ENCODE results near the gene SAYSD1. TPM values are rescaled to one million over a fixed set of nuclear protein-coding genes. Genes with fewer than 3 reads are reported as not detected.

Gene SAYSD1
- total and polyA plus RNA-seq, 4 donors: 7.8 to 16.6 (median 10.1) TPM

- Histone ChIP-seq H3K36me3 (ENCODE audit: control insufficient read depth in 1 of 2, insufficient read depth in 2 of 2, low read length in 1 of 2) (no peaks in the 10 kb centered on the region), H3K27me3 (ENCODE audit: control insufficient read depth in 1 of 2, insufficient read depth in 2 of 2, low read length in 1 of 2) (no peaks in the 10 kb centered on the region), H3K4me3 (ENCODE audit: low read length in 2 of 2) (no peak overlapping the region), H3K9me3 (ENCODE audit: control insufficient read depth, low read length) (no peaks in the 10 kb centered on the region), H3K4me1 (ENCODE audit: control insufficient read depth in 1 of 2, insufficient read depth in 2 of 2, low read length in 2 of 2) (no peaks in the 10 kb centered on the region), H3K27ac (ENCODE audit: low read depth in 1 of 2, low read length in 2 of 2) (no peak overlapping the region)
- intact Hi-C loops (cut with DNase I): no loop called here
- DNase-seq (no peak), ATAC-seq (ENCODE audit: low FRiP score) (no peak)
- 84 to 90% methylated on average over 4 of the region's 4 CpGs for WGBS, 2 donors
Observed at GRCh38 chr6:39118921-39119320, 3.9 kb upstream of the SAYSD1 start.

GRCh38 chr6:39114388-39114703 is 640 bp downstream of the SAYSD1 start:
- Histone ChIP-seq H3K27me3 (ENCODE audit: control insufficient read depth in 1 of 2, insufficient read depth in 2 of 2, low read length in 1 of 2) (no peaks in the 10 kb centered on the region), H3K4me3 (ENCODE audit: low read length in 2 of 2) (peak overlapping the region; percentile 84 to 86), H3K36me3 (ENCODE audit: control insufficient read depth in 1 of 2, insufficient read depth in 2 of 2, low read length in 1 of 2) (no peaks in the 10 kb centered on the region), H3K4me1 (ENCODE audit: control insufficient read depth in 1 of 2, insufficient read depth in 2 of 2, low read length in 2 of 2) (no peaks in the 10 kb centered on the region), H3K27ac (ENCODE audit: low read depth in 1 of 2, low read length in 2 of 2) (peak overlapping the region in 1 of 2 donors; percentile 76), H3K9me3 (ENCODE audit: control insufficient read depth, low read length) (no peaks in the 10 kb centered on the region)
- whole genome bisulfite sequencing, 2 donors: 2% methylated on average over 11 of the region's 11 CpGs
- no peak for DNase-seq
- peak; percentile 17 for ATAC-seq (ENCODE audit: low FRiP score)
- intact Hi-C loops (cut with DNase I): no loop called here

- H3K4me1 ChIP-seq (ENCODE audit: control insufficient read depth in 1 of 2, insufficient read depth in 2 of 2, low read length in 2 of 2): no peaks in the 10 kb centered on the region
- no peak for ATAC-seq (ENCODE audit: low FRiP score)
- 90 to 95% methylated on average over 1 of the region's 1 CpG for WGBS, 2 donors
- DNase-seq: no peak
- H3K9me3 ChIP-seq (ENCODE audit: control insufficient read depth, low read length): no peaks in the 10 kb centered on the region
- H3K4me3 ChIP-seq (ENCODE audit: low read length in 2 of 2): peak overlapping the region in 1 of 2 donors; percentile 86
- H3K27me3 ChIP-seq (ENCODE audit: control insufficient read depth in 1 of 2, insufficient read depth in 2 of 2, low read length in 1 of 2): no peaks in the 10 kb centered on the region
- H3K36me3 ChIP-seq (ENCODE audit: control insufficient read depth in 1 of 2, insufficient read depth in 2 of 2, low read length in 1 of 2): no peaks in the 10 kb centered on the region
- H3K27ac ChIP-seq (ENCODE audit: low read depth in 1 of 2, low read length in 2 of 2): no peak overlapping the region
- intact Hi-C loops (cut with DNase I): no loop called here
Observed at GRCh38 chr6:39113788-39114187, 1.2 kb downstream of the SAYSD1 start.

- intact Hi-C loops (cut with DNase I): no loop called here
- H3K4me1 ChIP-seq (ENCODE audit: control insufficient read depth in 1 of 2, insufficient read depth in 2 of 2, low read length in 2 of 2): no peaks in the 10 kb centered on the region
- no peak overlapping the region for H3K27ac ChIP-seq (ENCODE audit: low read depth in 1 of 2, low read length in 2 of 2)
- ATAC-seq (ENCODE audit: low FRiP score) (no peak), DNase-seq (no peak)
- WGBS, 2 donors: 92 to 93% methylated on average over 5 of the region's 5 CpGs
- H3K27me3 ChIP-seq (ENCODE audit: control insufficient read depth in 1 of 2, insufficient read depth in 2 of 2, low read length in 1 of 2): no peaks in the 10 kb centered on the region
- no peaks in the 10 kb centered on the region for H3K36me3 ChIP-seq (ENCODE audit: control insufficient read depth in 1 of 2, insufficient read depth in 2 of 2, low read length in 1 of 2)
- H3K9me3 ChIP-seq (ENCODE audit: control insufficient read depth, low read length): no peaks in the 10 kb centered on the region
- H3K4me3 ChIP-seq (ENCODE audit: low read length in 2 of 2): no peak overlapping the region
Observed at GRCh38 chr6:39111280-39111679, 3.7 kb downstream of the SAYSD1 start.

GRCh38 chr6:39108041-39108839 is 6.7 kb downstream of the SAYSD1 start:
- 86 to 90% methylated on average over 7 of the region's 7 CpGs for WGBS, 2 donors
- intact Hi-C loops (cut with DNase I): no loop called here

GRCh38 chr6:39107641-39108040 is 7.3 kb downstream of the SAYSD1 start:
- Histone ChIP-seq H3K36me3 (ENCODE audit: control insufficient read depth in 1 of 2, insufficient read depth in 2 of 2, low read length in 1 of 2) (no peaks in the 10 kb centered on the region), H3K9me3 (ENCODE audit: control insufficient read depth, low read length) (no peaks in the 10 kb centered on the region), H3K27ac (ENCODE audit: low read depth in 1 of 2, low read length in 2 of 2) (no peak overlapping the region), H3K4me3 (ENCODE audit: low read length in 2 of 2) (no peak overlapping the region), H3K4me1 (ENCODE audit: control insufficient read depth in 1 of 2, insufficient read depth in 2 of 2, low read length in 2 of 2) (no peaks in the 10 kb centered on the region), H3K27me3 (ENCODE audit: control insufficient read depth in 1 of 2, insufficient read depth in 2 of 2, low read length in 1 of 2) (no peaks in the 10 kb centered on the region)
- DNase-seq: no peak
- ATAC-seq (ENCODE audit: low FRiP score): no peak
- intact Hi-C loops (cut with DNase I): no loop called here
- 40 to 42% methylated on average over 2 of the region's 2 CpGs for WGBS, 2 donors

More at GRCh38 chr6:39108041-39108839, 6.7 kb downstream of the SAYSD1 start:
- DNase-seq: no peak
- no peak overlapping the region for H3K27ac ChIP-seq (ENCODE audit: low read depth in 1 of 2, low read length in 2 of 2)
- H3K4me3 ChIP-seq (ENCODE audit: low read length in 2 of 2): no peak overlapping the region
- ATAC-seq (ENCODE audit: low FRiP score): no peak
- H3K4me1 ChIP-seq (ENCODE audit: control insufficient read depth in 1 of 2, insufficient read depth in 2 of 2, low read length in 2 of 2): no peaks in the 10 kb centered on the region
- H3K36me3 ChIP-seq (ENCODE audit: control insufficient read depth in 1 of 2, insufficient read depth in 2 of 2, low read length in 1 of 2): no peaks in the 10 kb centered on the region
- no peaks in the 10 kb centered on the region for H3K27me3 ChIP-seq (ENCODE audit: control insufficient read depth in 1 of 2, insufficient read depth in 2 of 2, low read length in 1 of 2)
- H3K9me3 ChIP-seq (ENCODE audit: control insufficient read depth, low read length): no peaks in the 10 kb centered on the region

- no peaks in the 10 kb centered on the region for H3K36me3 ChIP-seq (ENCODE audit: control insufficient read depth in 1 of 2, insufficient read depth in 2 of 2, low read length in 1 of 2)
- intact Hi-C loops (cut with DNase I): no loop called here
- ATAC-seq (ENCODE audit: low FRiP score): no peak
- DNase-seq: no peak
- H3K27ac ChIP-seq (ENCODE audit: low read depth in 1 of 2, low read length in 2 of 2): no peak overlapping the region
- H3K4me3 ChIP-seq (ENCODE audit: low read length in 2 of 2): no peak overlapping the region
- WGBS, 2 donors: 90 to 91% methylated on average over 4 of the region's 4 CpGs
- no peaks in the 10 kb centered on the region for H3K4me1 ChIP-seq (ENCODE audit: control insufficient read depth in 1 of 2, insufficient read depth in 2 of 2, low read length in 2 of 2)
- H3K27me3 ChIP-seq (ENCODE audit: control insufficient read depth in 1 of 2, insufficient read depth in 2 of 2, low read length in 1 of 2): no peaks in the 10 kb centered on the region
- H3K9me3 ChIP-seq (ENCODE audit: control insufficient read depth, low read length): no peaks in the 10 kb centered on the region
Observed at GRCh38 chr6:39107034-39107433, 8.0 kb downstream of the SAYSD1 start.

- no peak for DNase-seq
- Histone ChIP-seq H3K36me3 (ENCODE audit: control insufficient read depth in 1 of 2, insufficient read depth in 2 of 2, low read length in 1 of 2) (peaks cover 0 to 1% of the 10 kb centered on the region in 2 donors), H3K9me3 (ENCODE audit: control insufficient read depth, low read length) (no peaks in the 10 kb centered on the region), H3K27ac (ENCODE audit: low read depth in 1 of 2, low read length in 2 of 2) (no peak overlapping the region), H3K27me3 (ENCODE audit: control insufficient read depth in 1 of 2, insufficient read depth in 2 of 2, low read length in 1 of 2) (no peaks in the 10 kb centered on the region), H3K4me3 (ENCODE audit: low read length in 2 of 2) (no peak overlapping the region), H3K4me1 (ENCODE audit: control insufficient read depth in 1 of 2, insufficient read depth in 2 of 2, low read length in 2 of 2) (no peaks in the 10 kb centered on the region)
- ATAC-seq (ENCODE audit: low FRiP score): no peak
- intact Hi-C loops (cut with DNase I): no loop called here
- WGBS, 2 donors: 83 to 84% methylated on average over 4 of the region's 4 CpGs
Observed at GRCh38 chr6:39104528-39104927, 10.5 kb downstream of the SAYSD1 start.

GRCh38 chr6:39102821-39103136 is 12.2 kb downstream of the SAYSD1 start:
- no peak overlapping the region for H3K27ac ChIP-seq (ENCODE audit: low read depth in 1 of 2, low read length in 2 of 2)
- intact Hi-C loops (cut with DNase I): no loop called here
- no peaks in the 10 kb centered on the region for H3K9me3 ChIP-seq (ENCODE audit: control insufficient read depth, low read length)
- H3K4me1 ChIP-seq (ENCODE audit: control insufficient read depth in 1 of 2, insufficient read depth in 2 of 2, low read length in 2 of 2): no peaks in the 10 kb centered on the region
- peaks cover 0 to 1% of the 10 kb centered on the region in 2 donors for H3K36me3 ChIP-seq (ENCODE audit: control insufficient read depth in 1 of 2, insufficient read depth in 2 of 2, low read length in 1 of 2)
- WGBS, 2 donors: 97 to 100% methylated on average over 1 of the region's 1 CpG
- no peak overlapping the region for H3K4me3 ChIP-seq (ENCODE audit: low read length in 2 of 2)
- no peak for DNase-seq
- H3K27me3 ChIP-seq (ENCODE audit: control insufficient read depth in 1 of 2, insufficient read depth in 2 of 2, low read length in 1 of 2): no peaks in the 10 kb centered on the region
- no peak for ATAC-seq (ENCODE audit: low FRiP score)

All from aorta (tissue), 5 donors.